HG02763 (cell line): ENCODE results near the gene OAS2.
A peak's percentile ranks its signal among the peaks of the same experiment; 100 is the strongest.
"Not testable (repeated sequence)": the region's sequence is repeated elsewhere in the genome, so short reads cannot be mapped to it uniquely, and the experiment has no call there.

Experiments
- ATAC-seq: cut with Tn5 transposase; IDR thresholded peaks from one replicate; pipeline ENCODE4 v1.9.1; 2021; ENCODE audit warnings: mild to moderate bottlenecking, moderate library complexity; ENCODE audit not compliant: unreplicated experiment

OAS2 gene

DNA sequence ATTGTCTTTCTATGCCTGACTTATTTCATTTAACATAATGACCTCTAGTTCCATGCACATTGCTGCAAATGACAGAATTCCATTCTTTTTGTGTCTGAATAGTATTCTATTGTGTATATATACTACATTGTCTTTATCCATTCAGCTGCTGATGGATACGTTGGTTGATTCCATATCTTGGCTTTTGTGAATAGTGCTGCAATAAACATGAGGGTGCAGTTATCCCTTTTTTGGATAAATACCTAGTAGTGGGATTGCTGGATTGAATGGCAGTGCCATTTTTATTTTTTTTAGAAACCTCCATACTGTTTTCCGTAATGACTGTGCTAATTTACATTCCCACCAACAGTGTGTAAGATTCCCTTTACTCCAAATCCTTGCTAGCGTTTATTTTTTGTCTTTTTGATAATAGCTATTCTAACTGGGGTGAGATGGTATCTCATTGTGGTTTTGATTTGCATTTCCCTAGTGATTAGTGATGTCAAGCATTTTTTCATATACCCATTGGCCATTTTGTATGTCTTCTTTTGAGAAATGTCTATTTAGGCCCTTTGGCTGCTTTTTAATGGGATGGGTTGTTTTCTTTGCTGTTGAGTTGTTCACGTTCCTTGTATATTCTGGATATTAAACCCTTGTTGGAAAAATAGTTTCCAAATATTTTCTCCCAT is 2.3 kb downstream of the OAS2 start:
- ATAC-seq = no peak

DNA sequence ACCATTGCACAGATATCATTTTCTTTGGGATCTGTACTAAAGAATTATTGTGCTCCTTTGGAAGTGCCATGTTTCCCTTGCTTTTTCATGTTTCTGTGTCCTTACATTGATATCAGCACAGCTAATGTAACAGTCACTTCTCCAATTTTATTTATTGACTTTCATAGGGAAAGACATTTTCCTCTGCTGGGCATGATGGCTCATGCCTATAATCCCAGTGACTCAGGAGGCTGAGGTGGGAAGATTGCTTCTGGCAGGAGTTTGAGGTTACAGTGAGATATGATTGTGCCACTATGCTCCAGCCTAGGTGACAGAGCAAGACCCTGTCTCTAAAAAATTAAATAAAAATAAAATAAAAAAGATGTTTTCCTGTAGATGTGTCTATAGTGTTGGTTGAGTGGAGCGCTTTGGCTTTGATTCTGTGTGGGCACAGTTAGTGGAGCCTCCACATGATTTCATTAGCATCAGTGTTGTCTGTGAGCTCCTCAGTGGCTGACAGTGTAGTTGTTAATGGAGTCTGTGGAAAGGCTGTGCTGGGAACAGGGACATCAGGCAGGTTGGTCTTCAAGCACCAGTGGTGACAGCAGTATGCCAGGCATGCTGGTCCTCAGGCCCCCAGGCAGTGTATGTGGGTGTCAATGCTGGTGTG is 7.4 kb downstream of the OAS2 start:
- ATAC-seq = no peak

DNA sequence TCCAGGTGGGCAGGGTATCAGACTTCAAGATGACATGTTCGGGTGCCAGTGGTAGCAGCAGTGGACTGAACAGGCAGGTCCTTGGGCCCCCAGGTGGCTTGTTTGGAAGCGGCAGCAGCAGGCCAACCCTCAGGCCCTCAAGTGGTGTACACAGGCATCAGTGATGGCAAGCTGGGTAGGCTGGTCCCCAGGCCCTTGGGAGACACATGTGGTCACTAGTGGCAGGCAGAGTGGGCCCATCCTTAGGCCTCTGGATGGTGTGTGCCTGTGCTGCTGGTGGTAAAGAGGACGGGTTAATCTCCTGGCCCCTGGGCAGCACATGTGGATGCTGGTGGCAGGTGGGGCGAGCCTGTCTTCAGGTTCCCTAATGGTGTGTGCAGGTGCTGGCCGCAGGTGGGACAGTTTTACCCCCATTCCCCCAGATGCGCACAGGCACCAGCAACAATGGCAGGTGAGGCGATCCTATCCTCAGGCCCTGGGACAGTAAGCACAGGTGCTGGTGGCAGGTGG is 8.0 kb downstream of the OAS2 start:
- no peak for ATAC-seq

DNA sequence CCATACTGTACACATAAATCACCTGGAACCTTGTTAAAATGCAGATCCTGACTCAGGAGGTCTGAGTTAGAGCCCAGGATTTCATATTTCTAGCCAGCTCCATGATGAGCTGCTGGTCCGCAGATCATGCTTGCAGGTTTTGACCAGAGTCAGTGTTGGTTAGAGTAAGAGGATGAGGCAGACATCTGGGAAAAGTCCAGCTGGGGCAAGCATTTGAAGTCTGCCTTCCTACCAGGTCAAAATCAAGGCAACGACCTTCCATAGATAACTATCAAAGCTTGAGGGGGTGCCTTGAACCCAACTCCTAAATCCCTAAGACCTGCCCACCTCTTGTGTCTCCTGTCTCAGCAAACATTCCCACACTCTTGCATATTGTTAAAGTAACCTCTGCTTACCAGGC is 9.2 kb downstream of the OAS2 start:
- no peak for ATAC-seq

DNA sequence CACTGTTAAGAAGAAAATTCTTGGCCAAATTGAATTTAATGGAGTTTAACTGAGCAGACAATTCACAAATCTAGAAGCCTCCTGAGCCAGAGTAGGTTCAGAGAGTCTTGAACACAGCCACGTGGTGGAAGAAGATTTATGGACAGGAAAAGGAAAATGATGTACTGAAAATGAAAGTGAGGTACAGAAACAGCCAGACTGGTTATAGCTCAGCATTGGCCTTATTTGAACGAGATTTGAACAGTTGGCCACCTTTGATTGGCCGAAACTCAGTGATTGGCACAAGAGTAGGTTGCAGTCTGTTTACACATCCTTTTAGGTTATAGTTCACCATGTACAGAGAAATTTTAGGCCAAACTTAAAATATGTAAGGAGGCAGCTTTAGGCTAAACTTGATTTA is 9.9 kb downstream of the OAS2 start:
- ATAC-seq = no peak

DNA sequence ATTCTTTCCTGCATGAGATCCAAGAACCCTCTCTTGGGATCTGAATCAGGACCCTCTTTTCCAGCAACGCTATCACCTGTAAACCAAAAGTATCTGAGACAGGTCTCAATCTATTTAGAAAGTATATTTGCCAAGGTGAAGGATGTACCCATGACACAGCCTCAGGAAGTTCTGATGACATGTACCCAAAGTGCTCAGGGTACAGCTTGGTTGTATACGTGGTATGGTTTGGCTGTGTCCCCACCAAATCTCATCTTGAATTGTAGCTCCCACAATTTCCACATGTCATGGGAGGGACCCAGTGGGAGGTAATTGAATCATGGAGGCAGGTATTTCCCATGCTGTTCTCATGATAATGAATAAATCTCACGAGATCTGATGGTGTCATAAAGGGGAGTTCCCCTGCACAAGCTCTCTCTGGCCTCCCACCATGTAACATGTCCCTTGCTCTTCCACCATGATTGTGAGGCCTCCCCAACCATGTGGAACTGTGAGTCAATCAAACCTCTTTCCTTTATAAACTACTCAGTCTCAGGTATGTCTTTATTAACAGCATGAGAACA is 10.6 kb downstream of the OAS2 start:
- ATAC-seq = not testable (repeated sequence)

DNA sequence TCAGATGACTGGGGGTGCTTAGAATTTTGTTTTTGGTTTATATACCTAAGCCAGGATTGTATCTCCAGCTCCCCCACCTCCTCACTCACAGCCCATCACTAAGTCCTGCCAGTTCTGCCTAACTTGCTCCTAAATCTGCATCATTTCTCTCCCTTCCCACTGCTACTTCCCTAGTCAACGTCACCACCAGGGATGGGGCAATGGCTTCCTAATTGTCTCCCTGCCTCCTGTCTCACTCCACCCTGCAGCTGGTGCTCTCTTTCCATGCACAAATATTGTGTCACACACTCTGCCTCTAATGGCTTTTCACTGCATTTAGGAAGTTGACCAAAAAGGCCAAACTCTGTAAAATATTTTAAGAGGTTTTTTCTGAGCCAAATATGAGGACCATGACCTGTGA is 11.5 kb downstream of the OAS2 start:
- no peak for ATAC-seq

DNA sequence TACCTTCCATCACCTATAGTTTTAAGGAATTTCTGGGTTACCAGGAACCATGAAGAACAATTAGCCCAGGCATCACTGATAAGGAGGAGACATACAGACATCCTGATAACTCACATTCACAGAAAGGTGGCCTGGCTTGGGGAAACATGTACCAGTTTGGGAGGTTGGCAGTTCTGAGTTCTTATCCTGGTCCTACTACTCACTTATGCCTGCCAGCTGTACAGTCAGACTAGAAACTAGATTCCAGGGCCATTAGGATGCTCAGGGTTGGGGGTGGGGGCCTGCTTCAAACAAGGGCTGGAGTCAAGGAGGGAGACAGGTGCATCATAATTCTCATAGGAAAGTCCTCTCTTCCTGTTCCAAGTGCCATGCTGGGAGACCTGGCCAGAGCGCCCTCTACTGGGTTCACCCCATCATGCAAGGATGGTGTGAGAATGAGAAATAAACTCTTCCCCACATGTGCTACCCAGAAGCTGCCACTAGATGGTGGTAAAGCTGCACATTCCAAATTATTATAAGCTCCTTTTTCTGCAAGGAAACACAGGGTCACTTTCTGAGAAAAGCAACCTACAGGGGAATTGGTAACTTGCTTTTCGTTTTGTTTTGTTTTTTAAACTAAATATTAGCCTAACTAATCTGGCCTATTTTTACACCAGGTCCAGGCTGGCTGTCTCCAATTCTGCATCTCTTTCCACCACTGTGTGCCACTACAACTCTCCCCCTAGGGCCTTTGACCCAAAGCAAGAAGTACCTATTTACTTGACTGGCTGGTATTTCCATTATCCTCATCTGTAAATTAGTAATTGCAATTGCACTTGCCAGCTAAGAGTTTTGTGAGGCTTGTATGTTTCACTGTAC is 14.5 kb downstream of the OAS2 start:
- no peak for ATAC-seq

DNA sequence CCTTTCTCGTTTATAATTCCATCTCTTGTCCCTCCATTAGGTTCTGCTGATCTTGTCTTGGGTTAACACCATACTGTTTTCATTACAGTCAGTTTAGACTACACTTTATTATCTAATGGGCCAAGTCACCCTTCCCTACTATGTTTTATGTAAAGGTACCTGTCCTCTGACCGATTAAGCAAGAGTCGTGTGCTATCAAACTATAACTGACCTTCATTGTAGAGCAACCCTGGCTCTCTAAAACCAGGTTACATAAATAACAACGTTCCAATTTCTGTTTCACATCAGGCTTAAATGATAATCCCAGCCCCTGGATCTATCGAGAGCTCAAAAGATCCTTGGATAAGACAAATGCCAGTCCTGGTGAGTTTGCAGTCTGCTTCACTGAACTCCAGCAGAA is 16.7 kb downstream of the OAS2 start:
- no peak for ATAC-seq

DNA sequence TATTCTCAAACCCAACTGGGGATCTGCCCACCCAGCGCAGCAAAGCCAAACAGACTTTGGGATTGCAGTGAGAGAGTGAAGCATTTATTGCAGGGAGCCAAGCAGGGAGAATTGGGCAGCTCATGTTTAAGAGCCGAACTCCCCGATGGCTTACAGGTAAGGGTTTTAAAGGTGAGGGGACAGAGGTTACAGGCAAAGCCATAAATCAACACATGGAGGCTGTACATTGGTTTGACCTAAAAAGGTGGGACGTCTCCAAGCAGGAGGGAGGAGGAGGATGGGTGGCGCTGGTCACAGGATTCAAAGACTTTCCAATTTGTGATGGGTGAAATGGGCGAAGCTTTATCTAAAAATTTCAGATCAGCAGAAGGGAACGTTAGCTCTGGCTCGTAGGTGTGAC is 18.2 kb downstream of the OAS2 start:
- ATAC-seq = no peak

DNA sequence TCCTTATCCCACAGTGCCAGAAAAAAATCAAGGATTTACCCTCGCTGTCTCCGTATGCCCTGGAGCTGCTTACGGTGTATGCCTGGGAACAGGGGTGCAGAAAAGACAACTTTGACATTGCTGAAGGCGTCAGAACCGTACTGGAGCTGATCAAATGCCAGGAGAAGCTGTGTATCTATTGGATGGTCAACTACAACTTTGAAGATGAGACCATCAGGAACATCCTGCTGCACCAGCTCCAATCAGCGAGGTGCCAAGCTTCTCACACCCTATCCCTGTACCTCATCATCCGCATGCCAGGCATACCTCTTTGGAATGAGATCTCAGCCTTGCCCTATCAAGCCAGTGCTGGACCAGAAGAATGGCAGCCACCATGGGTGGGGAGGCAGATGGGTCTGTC is 19.2 kb downstream of the OAS2 start:
- no peak for ATAC-seq

DNA sequence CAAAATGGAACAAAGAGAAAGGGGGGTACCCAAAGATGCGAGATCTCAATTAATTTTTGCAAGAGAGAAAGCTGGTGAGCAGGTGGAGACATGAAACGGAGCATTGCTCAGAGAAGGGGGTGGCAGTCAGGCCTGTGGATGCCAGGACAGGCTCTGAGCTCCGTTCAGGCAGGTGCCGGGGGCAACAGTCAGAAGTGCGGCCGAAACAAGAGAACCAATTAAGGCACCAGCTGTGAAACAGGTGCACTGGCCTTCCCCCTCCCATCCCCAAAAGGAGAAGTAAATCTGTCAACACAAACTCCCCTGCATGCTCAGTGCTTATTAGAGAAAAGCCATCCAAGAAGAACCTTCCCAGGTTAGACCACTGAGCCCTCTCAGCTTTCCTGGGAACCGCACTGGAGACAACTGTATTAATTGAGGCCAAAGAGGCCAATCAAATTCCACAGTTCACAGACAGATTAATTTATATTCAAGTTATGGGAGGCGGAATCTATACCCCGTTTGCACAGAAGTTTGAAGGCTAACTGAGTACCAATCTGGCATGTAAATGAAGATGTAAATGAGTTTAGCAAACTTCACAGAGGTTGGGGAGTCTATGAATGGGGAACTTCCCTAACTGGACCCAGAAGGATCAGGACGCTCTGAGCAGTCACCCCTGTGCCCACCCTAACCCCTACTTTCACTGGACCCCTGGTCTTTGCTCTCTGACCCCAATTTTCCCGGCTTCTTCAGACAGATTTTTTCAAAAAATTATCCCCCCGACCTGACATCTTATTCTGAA is 20.9 kb downstream of the OAS2 start:
- ATAC-seq = peak; percentile 84

DNA sequence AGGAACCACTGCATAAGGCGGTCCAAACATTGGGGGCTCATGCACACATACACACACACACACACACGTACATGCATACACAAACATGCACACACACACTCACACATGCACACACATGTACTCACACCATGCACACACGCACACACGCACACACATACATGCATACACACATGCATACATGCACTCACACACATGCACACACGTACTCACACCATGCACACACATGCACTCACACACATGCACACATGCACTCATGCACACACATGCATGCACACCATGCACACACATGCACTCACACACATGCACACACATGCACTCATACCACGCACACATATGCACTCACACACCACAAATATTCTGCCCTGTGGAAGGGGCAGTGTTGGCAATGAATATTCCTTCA is 22.1 kb downstream of the OAS2 start:
- ATAC-seq = no peak

DNA sequence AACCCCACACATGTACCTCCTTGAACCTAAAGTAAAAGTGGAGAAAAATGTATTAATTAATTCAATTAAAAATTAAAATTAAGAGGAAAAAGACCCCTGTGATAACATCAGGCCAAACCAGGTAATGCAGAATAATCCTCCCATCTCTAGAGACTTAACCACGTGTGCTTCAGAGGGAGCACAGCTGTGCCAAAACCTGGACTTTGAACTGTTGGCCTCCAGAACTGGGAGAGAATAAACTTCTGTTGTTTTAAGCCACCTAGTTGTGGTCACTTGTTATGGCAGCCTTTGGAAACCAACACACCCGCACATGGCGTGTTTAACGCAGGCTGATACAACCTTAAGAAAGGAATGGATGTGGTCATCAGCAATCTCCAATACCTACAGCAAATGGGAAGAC is 23.8 kb downstream of the OAS2 start:
- no peak for ATAC-seq

DNA sequence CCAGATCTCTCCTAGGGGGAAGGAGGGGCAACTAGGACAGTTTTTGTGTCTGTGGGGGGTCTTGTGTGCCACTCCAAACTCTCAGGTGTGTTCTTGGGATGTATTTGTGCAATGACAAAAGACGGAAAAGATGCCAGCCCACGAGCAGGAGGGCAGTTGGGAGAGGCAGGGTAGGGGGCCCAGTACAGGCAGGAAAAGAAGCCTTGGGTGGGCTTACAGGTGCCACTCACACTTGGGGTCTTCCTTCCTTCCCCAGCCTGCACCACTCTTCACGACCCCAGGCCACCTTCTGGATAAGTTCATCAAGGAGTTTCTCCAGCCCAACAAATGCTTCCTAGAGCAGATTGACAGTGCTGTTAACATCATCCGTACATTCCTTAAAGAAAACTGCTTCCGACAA is 24.4 kb downstream of the OAS2 start:
- ATAC-seq = no peak

DNA sequence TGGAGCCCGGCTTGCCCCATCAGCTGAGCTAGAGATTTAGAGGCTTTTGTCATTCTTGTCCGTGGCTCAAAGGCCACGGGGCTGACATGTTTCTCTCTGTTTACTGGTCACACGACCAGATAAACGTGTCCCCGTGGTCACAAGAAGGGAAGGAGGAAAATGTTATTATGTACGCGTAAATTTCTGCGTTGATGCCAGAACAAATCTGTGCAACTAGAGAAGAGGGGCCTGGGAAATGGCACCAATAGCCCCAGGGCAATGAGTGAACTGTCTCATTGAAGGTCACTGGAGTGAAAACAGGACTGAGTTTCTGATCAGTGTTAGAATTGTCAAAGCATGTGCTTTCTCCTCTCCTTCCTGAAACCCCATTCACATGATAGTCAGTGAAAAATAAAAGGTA is 25.3 kb downstream of the OAS2 start:
- no peak for ATAC-seq

DNA sequence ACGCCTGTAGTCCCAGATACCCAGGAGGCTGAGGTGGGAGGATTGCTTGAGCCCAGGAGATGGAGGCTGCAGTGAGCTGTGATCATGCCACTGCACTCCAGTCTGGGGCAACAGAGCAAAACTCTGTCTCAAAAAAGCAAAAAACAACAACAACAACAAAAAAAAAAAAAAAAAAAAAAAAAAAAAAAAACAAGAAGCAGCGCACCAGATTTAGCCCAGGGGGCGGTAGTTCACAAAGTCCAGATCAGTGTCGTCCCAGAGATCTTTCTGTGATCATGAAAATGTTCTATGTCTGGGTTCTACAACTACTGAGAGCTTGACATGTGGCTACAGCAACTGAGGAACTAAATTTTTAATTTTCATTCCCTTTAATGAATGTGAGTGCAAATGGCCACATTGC is 27.4 kb downstream of the OAS2 start:
- no peak for ATAC-seq

DNA sequence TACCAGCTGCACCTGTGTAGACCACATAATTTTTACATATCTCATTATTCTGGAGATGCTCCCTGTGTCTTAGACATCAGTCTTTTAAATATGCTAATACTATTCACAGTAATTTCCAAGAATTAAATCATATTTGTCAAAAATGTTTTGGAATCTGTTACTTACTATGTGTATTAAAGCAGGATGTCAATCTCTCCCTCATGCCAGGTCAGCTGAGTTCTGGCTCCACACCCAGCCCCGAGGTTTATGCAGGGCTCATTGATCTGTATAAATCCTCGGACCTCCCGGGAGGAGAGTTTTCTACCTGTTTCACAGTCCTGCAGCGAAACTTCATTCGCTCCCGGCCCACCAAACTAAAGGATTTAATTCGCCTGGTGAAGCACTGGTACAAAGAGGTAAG is 27.9 kb downstream of the OAS2 start:
- no peak for ATAC-seq

DNA sequence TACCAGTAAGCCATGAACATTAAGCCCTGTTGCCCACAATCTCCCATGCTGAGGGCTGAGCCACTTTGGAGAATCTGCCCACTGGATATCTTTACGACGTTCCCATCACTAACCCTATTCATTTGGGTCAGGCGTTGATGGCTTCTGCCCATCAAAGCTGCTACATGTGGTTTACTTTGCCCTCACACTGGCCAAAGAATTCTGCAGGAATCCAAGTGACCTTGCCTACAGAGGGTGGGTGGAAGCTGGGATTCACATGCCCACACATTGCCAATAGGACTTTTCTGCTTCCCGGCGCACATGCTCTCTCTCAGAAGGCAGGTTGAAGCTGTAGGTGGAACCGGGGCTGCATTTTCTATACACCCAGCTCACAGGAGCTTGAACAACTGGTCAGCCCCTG is 28.3 kb downstream of the OAS2 start:
- no peak for ATAC-seq

DNA sequence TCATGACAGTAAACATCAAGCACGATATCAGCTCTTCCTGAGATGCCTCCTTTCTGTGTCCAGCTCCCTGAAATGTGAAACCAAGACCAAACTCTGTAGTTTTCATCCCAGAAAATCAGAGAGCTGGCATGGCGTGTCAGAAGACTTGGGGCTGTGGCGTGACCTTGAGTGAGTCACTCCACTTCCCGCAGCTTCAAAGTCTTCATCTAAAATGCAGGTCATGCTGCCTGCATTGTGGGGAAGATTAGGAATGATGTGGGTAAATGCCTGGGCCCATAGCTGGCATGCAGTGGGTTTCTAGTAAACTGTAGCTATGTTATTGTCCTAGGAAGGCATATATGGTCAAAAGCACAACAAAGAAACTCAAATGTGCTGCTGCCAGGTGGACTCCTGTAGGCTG is 28.8 kb downstream of the OAS2 start:
- ATAC-seq = no peak

DNA sequence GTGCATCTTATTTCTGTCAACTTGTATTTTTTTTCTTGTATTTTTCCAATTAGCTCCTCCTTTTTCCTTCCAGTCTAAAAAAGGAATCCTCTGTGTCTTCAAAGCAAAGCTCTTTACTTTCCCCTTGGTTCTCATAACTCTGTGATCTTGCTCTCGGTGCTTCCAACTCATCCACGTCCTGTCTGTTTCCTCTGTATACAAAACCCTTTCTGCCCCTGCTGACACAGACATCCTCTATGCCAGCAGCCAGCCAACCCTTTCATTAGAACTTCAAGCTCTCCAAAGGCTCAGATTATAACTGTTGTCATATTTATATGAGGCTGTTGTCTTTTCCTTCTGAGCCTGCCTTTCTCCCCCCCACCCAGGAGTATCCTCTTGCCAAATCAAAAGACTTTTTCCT is 32.4 kb downstream of the OAS2 start:
- ATAC-seq = no peak
